Spleen (tissue), 7 donors: ENCODE measurements around the gene ACOX2.

ENCODE experiments used
- POLR2A ChIP-seq, 3 donors: fragments of 450-650 bp; IDR thresholded peaks; one replicate each; pipeline ENCODE4 v1.5.1; 2017; ENCODE audit warnings: antibody characterized with exemption in 3 of 3, mild to moderate bottlenecking in 1 of 3
- TF ChIP-seq, protein P1 (sequence below), 11 experiments: fragments of 200-600 bp in 7 of 11; fragments of 450-650 bp in 4 of 11; sonication (generic) in 4 of 11; IDR thresholded peaks in 8 of 11; conservative IDR thresholded peaks in 3 of 11; 1 replicate in 7 of 11; 2 replicates in 4 of 11; pipeline versions ENCODE4 v1.4.0 to v1.8.0; 2016 to 2021; ENCODE audit warnings: antibody characterized with exemption in 11 of 11, inconsistent platforms in 4 of 11, mild to moderate bottlenecking in 1 of 11
- donor health status: DM: no; HTN: no; CAD: no; lungs with moderate emphysema.
- donor health status: DM: no; HTN: no; CAD: no.
- donor health status: DM: no; HTN: no; CAD: no.

DNA sequence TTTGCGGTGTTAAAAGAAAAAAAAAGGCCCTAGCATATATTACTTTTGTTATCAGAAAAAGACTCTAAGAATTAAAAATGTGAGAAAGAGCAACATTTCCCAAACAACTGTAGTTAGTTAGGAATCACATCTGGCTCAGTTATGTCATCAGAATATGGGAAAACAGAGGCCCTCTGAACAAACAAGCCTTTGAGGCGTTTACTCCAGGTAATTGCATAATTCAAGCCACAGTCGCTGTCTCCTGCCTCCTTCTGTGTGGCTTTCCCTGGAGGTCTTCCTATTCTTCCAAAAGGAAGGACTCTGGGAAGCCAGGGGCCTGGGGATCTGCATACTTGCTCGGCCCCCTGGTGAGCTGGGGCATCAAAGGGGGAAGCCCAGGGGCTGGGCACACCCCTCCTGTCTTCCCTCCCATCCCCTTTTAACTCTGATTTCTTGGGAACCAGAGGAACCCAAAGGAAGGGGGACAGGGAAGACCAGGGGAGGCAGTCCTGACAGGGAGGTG is 43.9 kb upstream of the ACOX2 start:
- TF ChIP-seq, protein P1, sequence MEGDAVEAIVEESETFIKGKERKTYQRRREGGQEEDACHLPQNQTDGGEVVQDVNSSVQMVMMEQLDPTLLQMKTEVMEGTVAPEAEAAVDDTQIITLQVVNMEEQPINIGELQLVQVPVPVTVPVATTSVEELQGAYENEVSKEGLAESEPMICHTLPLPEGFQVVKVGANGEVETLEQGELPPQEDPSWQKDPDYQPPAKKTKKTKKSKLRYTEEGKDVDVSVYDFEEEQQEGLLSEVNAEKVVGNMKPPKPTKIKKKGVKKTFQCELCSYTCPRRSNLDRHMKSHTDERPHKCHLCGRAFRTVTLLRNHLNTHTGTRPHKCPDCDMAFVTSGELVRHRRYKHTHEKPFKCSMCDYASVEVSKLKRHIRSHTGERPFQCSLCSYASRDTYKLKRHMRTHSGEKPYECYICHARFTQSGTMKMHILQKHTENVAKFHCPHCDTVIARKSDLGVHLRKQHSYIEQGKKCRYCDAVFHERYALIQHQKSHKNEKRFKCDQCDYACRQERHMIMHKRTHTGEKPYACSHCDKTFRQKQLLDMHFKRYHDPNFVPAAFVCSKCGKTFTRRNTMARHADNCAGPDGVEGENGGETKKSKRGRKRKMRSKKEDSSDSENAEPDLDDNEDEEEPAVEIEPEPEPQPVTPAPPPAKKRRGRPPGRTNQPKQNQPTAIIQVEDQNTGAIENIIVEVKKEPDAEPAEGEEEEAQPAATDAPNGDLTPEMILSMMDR (IDR thresholded peaks at IDR 0.05 in 8 of 11, conservative IDR thresholded peaks at IDR 0.05 in 3 of 11), result no peak
- TF ChIP-seq POLR2A (IDR thresholded peaks at IDR 0.05), result no peak
